Astrocyte of the cerebellum (primary cell): ENCODE data around the gene SYTL4.

Source experiments
- DNase-seq: peaks from one replicate; pipeline ENCODE4 v3.0.0-alpha.2; 2011; ENCODE audit warnings: low read depth
- H3K4me3 ChIP-seq: 2 replicates; pipeline ENCODE4 v1.5.1; 2011; ENCODE audit warnings: mild to moderate bottlenecking, low read depth, low read length, moderate library complexity
- in situ Hi-C: cut with HindIII; loops from 2 replicates; pipeline ENCODE4 v1.10.0; 2017; ENCODE audit warnings: low sequenced_read_pairs
- TF ChIP-seq, protein P1 (sequence below): IDR thresholded peaks from 2 replicates; pipeline ENCODE4 v1.5.1; 2012; ENCODE audit warnings: low read length, low read depth, moderate library complexity, mild to moderate bottlenecking; ENCODE audit errors: missing control alignments

The SYTL4 gene

GRCh38 chrX:100672966-100673365 lies 59.0 kb downstream of the SYTL4 start:
- in situ Hi-C loops = no loop called here
- no peak for DNase-seq
- H3K4me3 ChIP-seq = no peak overlapping the region
- TF ChIP-seq, protein P1, sequence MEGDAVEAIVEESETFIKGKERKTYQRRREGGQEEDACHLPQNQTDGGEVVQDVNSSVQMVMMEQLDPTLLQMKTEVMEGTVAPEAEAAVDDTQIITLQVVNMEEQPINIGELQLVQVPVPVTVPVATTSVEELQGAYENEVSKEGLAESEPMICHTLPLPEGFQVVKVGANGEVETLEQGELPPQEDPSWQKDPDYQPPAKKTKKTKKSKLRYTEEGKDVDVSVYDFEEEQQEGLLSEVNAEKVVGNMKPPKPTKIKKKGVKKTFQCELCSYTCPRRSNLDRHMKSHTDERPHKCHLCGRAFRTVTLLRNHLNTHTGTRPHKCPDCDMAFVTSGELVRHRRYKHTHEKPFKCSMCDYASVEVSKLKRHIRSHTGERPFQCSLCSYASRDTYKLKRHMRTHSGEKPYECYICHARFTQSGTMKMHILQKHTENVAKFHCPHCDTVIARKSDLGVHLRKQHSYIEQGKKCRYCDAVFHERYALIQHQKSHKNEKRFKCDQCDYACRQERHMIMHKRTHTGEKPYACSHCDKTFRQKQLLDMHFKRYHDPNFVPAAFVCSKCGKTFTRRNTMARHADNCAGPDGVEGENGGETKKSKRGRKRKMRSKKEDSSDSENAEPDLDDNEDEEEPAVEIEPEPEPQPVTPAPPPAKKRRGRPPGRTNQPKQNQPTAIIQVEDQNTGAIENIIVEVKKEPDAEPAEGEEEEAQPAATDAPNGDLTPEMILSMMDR = no peak

GRCh38 chrX:100663642-100664041 lies 68.3 kb downstream of the SYTL4 start:
- TF ChIP-seq, protein P1 = no peak
- no peak for DNase-seq
- H3K4me3 ChIP-seq = no peak overlapping the region
- in situ Hi-C loops = no loop called here

GRCh38 chrX:100662796-100663195 lies 69.1 kb downstream of the SYTL4 start:
- H3K4me3 ChIP-seq = no peak overlapping the region
- in situ Hi-C loops = no loop called here
- TF ChIP-seq, protein P1 = no peak
- no peak for DNase-seq

DNA sequence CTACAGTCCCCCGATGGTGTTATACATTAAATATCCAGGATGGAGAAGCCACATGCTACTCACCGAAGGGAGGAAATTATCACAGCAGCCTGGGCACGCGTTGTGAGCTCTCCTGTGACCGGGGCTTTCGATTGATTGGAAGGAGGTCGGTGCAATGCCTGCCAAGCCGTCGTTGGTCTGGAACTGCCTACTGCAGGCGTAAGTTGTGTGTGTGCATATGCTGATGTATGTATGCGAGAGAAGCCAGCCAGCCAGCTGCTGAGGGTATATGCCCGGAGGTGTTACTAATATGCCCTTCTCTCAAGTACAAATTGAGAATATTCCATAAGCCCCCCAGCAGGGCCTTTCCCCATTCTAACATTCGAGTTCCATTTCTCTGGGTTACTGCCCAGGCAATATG lies 69.8 kb downstream of the SYTL4 start:
- H3K4me3 ChIP-seq = no peak overlapping the region
- TF ChIP-seq, protein P1 = no peak
- no peak for DNase-seq
- in situ Hi-C loops = no loop called here

GRCh38 chrX:100659431-100660137 lies 72.3 kb downstream of the SYTL4 start:
- in situ Hi-C loops = no loop called here
- TF ChIP-seq, protein P1 = no peak
- no peak for DNase-seq
- H3K4me3 ChIP-seq = no peak overlapping the region

DNA sequence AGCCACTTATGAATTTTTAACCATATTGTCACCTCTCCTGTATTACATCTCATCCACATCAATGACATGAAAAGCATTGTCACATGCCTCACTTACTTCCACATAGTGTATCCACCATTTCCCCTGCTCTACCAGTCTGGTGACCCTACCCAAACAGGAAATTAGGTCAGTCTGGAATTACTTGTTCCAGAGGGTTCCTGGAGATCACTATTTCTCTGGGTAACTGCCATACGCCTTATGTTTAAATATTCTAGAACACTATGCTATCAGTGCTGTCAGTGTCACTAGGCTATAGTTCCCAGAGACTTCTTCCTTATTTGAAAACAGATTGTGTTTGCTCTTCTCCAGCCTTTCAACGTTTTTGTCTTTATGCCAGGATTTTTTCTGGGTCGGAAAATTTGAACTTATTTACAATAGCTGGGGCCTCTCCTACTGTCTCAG lies 73.0 kb downstream of the SYTL4 start:
- H3K4me3 ChIP-seq = no peak overlapping the region
- TF ChIP-seq, protein P1 = no peak
- DNase-seq = no peak
- in situ Hi-C loops = no loop called here
